MM.1S (cell line): ENCODE measurements around the gene EXOC3L1.

ENCODE experiments used
- DNase-seq: peaks from one replicate; pipeline ENCODE4 v3.0.0-alpha.2; 2015
- H2AFZ ChIP-seq: fragments of 300-600 bp; sonication (generic); 2 replicates; pipeline ENCODE4 v1.6.0; 2016; ENCODE audit warnings: antibody characterized with exemption, low read length
- H3F3A ChIP-seq: fragments of 300-600 bp; sonication (generic); 2 replicates; pipeline ENCODE4 v1.6.1; 2016; ENCODE audit warnings: mild to moderate bottlenecking, antibody characterized with exemption, low read length, moderate library complexity, mixed read lengths; ENCODE audit not compliant: insufficient read depth
- H3K27ac ChIP-seq: fragments of 300-600 bp; sonication (generic); 2 replicates; pipeline ENCODE4 v1.5.1; 2016; ENCODE audit warnings: mild to moderate bottlenecking, low read length
- H3K27me3 ChIP-seq: fragments of 300-600 bp; sonication (generic); replicated peaks from 2 replicates; pipeline ENCODE4 v1.6.0; 2016; ENCODE audit warnings: low read length; ENCODE audit not compliant: insufficient read depth
- H3K36me3 ChIP-seq: fragments of 300-600 bp; sonication (generic); replicated peaks from 2 replicates; pipeline ENCODE4 v1.6.1; 2016; ENCODE audit warnings: mild to moderate bottlenecking, low read length, mixed read lengths; ENCODE audit not compliant: insufficient read depth
- H3K4me1 ChIP-seq: fragments of 300-600 bp; sonication (generic); 2 replicates; pipeline ENCODE4 v1.6.1; 2016; ENCODE audit warnings: low read length, mixed read lengths
- H3K4me2 ChIP-seq: fragments of 300-600 bp; sonication (generic); 2 replicates; pipeline ENCODE4 v1.6.0; 2016; ENCODE audit warnings: low read depth, low read length
- H3K4me3 ChIP-seq: fragments of 300-600 bp; sonication (generic); 2 replicates; pipeline ENCODE4 v1.5.1; 2016; ENCODE audit warnings: low read length, mixed read lengths
- H3K79me2 ChIP-seq: fragments of 300-600 bp; sonication (generic); 2 replicates; pipeline ENCODE4 v1.6.1; 2016; ENCODE audit warnings: mixed run types, low read length, mixed read lengths
- H3K9ac ChIP-seq: fragments of 300-600 bp; sonication (generic); 2 replicates; pipeline ENCODE4 v1.6.1; 2016; ENCODE audit warnings: low read length, mixed read lengths
- H3K9me2 ChIP-seq: fragments of 300-600 bp; sonication (generic); replicated peaks from 2 replicates; pipeline ENCODE4 v1.6.1; 2016; ENCODE audit warnings: mild to moderate bottlenecking, low read length, mixed read lengths; ENCODE audit not compliant: insufficient read depth
- H3K9me3 ChIP-seq: fragments of 300-600 bp; sonication (generic); replicated peaks from 2 replicates; pipeline ENCODE4 v1.6.1; 2016; ENCODE audit warnings: mild to moderate bottlenecking, low read length, mixed read lengths; ENCODE audit not compliant: insufficient read depth
- H4K20me1 ChIP-seq: fragments of 300-600 bp; sonication (generic); 2 replicates; pipeline ENCODE4 v1.6.1; 2016; ENCODE audit warnings: mild to moderate bottlenecking, low read length, moderate library complexity, mixed read lengths; ENCODE audit not compliant: insufficient read depth
- EZH2 ChIP-seq: fragments of 300-600 bp; sonication (generic); optimal IDR thresholded peaks from 2 replicates; pipeline ENCODE3; 2017; ENCODE audit warnings: low read depth, mild to moderate bottlenecking, antibody characterized with exemption, low read length, mixed read lengths
- EZH2phosphoT487 ChIP-seq: fragments of 300-600 bp; sonication (generic); IDR thresholded peaks from 2 replicates; pipeline ENCODE4 v1.6.1; 2018; ENCODE audit warnings: antibody characterized with exemption, low read length
- TF ChIP-seq, protein P1 (sequence below): fragments of 300-600 bp; sonication (generic); IDR thresholded peaks from 2 replicates; pipeline ENCODE4 v1.5.1; 2016; ENCODE audit warnings: antibody characterized with exemption, low read length, mixed read lengths

Gene EXOC3L1

GRCh38 chr16:67162506-67163163 lies 27.3 kb downstream of the EXOC3L1 start:
- H3K9me3 ChIP-seq = no peaks in the 10 kb centered on the region
- no peak overlapping the region for H3K4me3 ChIP-seq
- H3K4me1 ChIP-seq = peaks cover 31% of the 10 kb centered on the region
- no peak overlapping the region for H3K9ac ChIP-seq
- H3K79me2 ChIP-seq = peaks cover 10% of the 10 kb centered on the region
- no peaks in the 10 kb centered on the region for H3K27me3 ChIP-seq
- TF ChIP-seq EZH2phosphoT487 (no peak), EZH2 (no peak)
- TF ChIP-seq, protein P1, sequence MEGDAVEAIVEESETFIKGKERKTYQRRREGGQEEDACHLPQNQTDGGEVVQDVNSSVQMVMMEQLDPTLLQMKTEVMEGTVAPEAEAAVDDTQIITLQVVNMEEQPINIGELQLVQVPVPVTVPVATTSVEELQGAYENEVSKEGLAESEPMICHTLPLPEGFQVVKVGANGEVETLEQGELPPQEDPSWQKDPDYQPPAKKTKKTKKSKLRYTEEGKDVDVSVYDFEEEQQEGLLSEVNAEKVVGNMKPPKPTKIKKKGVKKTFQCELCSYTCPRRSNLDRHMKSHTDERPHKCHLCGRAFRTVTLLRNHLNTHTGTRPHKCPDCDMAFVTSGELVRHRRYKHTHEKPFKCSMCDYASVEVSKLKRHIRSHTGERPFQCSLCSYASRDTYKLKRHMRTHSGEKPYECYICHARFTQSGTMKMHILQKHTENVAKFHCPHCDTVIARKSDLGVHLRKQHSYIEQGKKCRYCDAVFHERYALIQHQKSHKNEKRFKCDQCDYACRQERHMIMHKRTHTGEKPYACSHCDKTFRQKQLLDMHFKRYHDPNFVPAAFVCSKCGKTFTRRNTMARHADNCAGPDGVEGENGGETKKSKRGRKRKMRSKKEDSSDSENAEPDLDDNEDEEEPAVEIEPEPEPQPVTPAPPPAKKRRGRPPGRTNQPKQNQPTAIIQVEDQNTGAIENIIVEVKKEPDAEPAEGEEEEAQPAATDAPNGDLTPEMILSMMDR = no peak
- H2AFZ ChIP-seq = no peak overlapping the region
- H3K4me2 ChIP-seq = no peak overlapping the region
- no peak for DNase-seq
- no peaks in the 10 kb centered on the region for H4K20me1 ChIP-seq
- no peaks in the 10 kb centered on the region for H3K9me2 ChIP-seq
- H3K27ac ChIP-seq = no peak overlapping the region
- peaks cover 22% of the 10 kb centered on the region for H3F3A ChIP-seq
- no peaks in the 10 kb centered on the region for H3K36me3 ChIP-seq

DNA sequence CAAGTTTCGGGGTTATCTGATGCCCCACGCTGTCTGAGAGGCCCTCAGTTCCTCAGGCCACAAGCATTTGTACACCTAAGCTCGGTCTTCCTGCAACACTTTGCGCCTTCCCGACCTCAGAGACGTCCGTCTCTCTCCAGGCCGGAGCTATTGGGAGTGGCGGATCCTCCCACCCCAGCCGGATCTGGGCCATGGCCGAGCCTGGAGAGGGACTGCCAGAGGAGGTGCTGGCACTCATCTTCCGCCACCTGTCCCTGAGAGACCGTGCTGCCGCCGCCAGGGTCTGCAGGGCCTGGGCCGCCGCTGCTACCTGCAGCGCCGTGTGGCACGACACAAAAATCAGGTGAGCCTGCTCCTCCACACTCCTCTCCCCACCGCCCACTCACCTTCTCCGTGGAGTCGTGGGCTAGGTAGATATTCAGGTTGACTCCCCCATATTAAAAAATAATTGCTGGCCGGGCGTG lies 28.3 kb downstream of the EXOC3L1 start:
- H3K27me3 ChIP-seq = no peaks in the 10 kb centered on the region
- no peak overlapping the region for H2AFZ ChIP-seq

GRCh38 chr16:67158637-67159600 lies 31.0 kb downstream of the EXOC3L1 start:
- Histone ChIP-seq H3K4me3 (peak overlapping the region; percentile 96), H3K36me3 (no peaks in the 10 kb centered on the region), H3K27ac (peak overlapping the region; percentile 100), H3K9me3 (no peaks in the 10 kb centered on the region), H3K27me3 (no peaks in the 10 kb centered on the region), H2AFZ (peak overlapping the region; percentile 22), H3K79me2 (peaks cover 17% of the 10 kb centered on the region), H3K9me2 (no peaks in the 10 kb centered on the region), H3F3A (peaks cover 26% of the 10 kb centered on the region), H3K4me2 (peak overlapping the region; percentile 97), H3K9ac (peak overlapping the region; percentile 99), H3K4me1 (peaks cover 22% of the 10 kb centered on the region), H4K20me1 (no peaks in the 10 kb centered on the region)
- TF ChIP-seq EZH2phosphoT487 = no peak
- TF ChIP-seq, protein P1 = no peak
- no peak for TF ChIP-seq EZH2
- DNase-seq = peak; percentile 94

More for the DNA sequence above, 28.3 kb downstream of the EXOC3L1 start:
- DNase-seq = no peak
- Histone ChIP-seq H3K36me3 (no peaks in the 10 kb centered on the region), H3K27ac (no peak overlapping the region), H3K9me3 (no peaks in the 10 kb centered on the region), H3K4me1 (peaks cover 25% of the 10 kb centered on the region), H4K20me1 (no peaks in the 10 kb centered on the region), H3K4me2 (peak overlapping the region; percentile 68; the same call in 1 of the 2 replicates), H3K4me3 (no peak overlapping the region; the same call in 1 of the 2 replicates), H3K9me2 (no peaks in the 10 kb centered on the region), H3F3A (peaks cover 23% of the 10 kb centered on the region), H3K9ac (peak overlapping the region; percentile 30; the same call in 1 of the 2 replicates), H3K79me2 (peaks cover 11% of the 10 kb centered on the region)
- TF ChIP-seq, protein P1 = no peak
- TF ChIP-seq EZH2phosphoT487 (no peak), EZH2 (no peak)
